MCF 10A (cell line): Measurements from ENCODE around the gene CAPN15. TPM values are rescaled to one million over a fixed set of nuclear protein-coding genes. Genes with fewer than 3 reads are reported as not detected.

Experiments
- BruUV-seq: library from RNA; stranded (reverse); fragments of 400-500 nt; replicated peaks from 2 replicates; lab custom pipeline; 2021; lab: Mats Ljungman, UMichigan
- CTCF ChIA-PET: fragments of 300-600 bp; sonication (Branson Sonifier 250); formaldehyde crosslinking; extraction: SDS; loops from one replicate; lab custom pipeline; 2021; ENCODE audit warnings: antibody characterized with exemption, inconsistent platforms; lab: Yijun Ruan, JAX
- POLR2A ChIA-PET: fragments of 300-600, 350-650 bp; sonication (Branson Sonifier 250); formaldehyde crosslinking; extraction: SDS; loops from one replicate; lab custom pipeline; 2020; ENCODE audit warnings: antibody characterized with exemption, inconsistent platforms; lab: Yijun Ruan, JAX
- DNase-seq: peaks from one replicate; pipeline ENCODE4 v3.0.0-alpha.2; 2018; ENCODE audit not compliant: unreplicated experiment
- H3K27ac Mint-ChIP-seq: one replicate; pipeline ENCODE4 v1.8.0; 2022; ENCODE audit warnings: mild to moderate bottlenecking, low read depth, mixed read lengths; ENCODE audit not compliant: unreplicated experiment
- H3K27me3 Mint-ChIP-seq: one replicate; pipeline ENCODE4 v1.8.0; 2022; ENCODE audit warnings: mixed read lengths; ENCODE audit not compliant: insufficient read depth, unreplicated experiment
- H3K36me3 Mint-ChIP-seq: one replicate; pipeline ENCODE4 v1.8.0; 2022; ENCODE audit warnings: mild to moderate bottlenecking, moderate library complexity, mixed read lengths; ENCODE audit not compliant: insufficient read depth, unreplicated experiment
- H3K4me1 Mint-ChIP-seq: one replicate; pipeline ENCODE4 v1.8.0; 2022; ENCODE audit warnings: mixed read lengths; ENCODE audit not compliant: insufficient read depth, unreplicated experiment
- H3K4me3 Mint-ChIP-seq: one replicate; pipeline ENCODE4 v1.8.0; 2022; ENCODE audit warnings: mild to moderate bottlenecking, moderate library complexity, mixed read lengths; ENCODE audit not compliant: unreplicated experiment
- H3K9me3 Mint-ChIP-seq: one replicate; pipeline ENCODE4 v1.8.0; 2022; ENCODE audit warnings: mixed read lengths; ENCODE audit not compliant: unreplicated experiment
- CTCF ChIP-seq: fragments of 200-600 bp; IDR thresholded peaks from one replicate; pipeline ENCODE4 v1.8.0; 2022; ENCODE audit warnings: antibody characterized with exemption, mild to moderate bottlenecking; ENCODE audit not compliant: unreplicated experiment
- intact Hi-C: fragments of 100-400 bp; cut with micrococcal nuclease; formaldehyde crosslinking; loops from 2 replicates; pipeline ENCODE4 v1.14.1; 2022
- total RNA-seq: library from RNA; stranded (reverse); gene quantifications from 2 replicates; pipeline ENCODE4 v1.2.3, GENCODE V29; 2022

CAPN15 gene
- total RNA-seq, 1 experiment from 2014 or later: 81.1 TPM

GRCh38 chr16:515175-515938 lies 12.2 kb upstream of the CAPN15 start:
- no TSS peak for BruUV-seq
- no peak for DNase-seq
- no peaks in the 10 kb centered on the region for H3K4me1 Mint-ChIP-seq
- no peaks in the 10 kb centered on the region for H3K27me3 Mint-ChIP-seq
- intact Hi-C loops: no loop called here
- no peak for TF ChIP-seq CTCF
- H3K27ac Mint-ChIP-seq: no peak overlapping the region
- CTCF ChIA-PET: interaction anchor here (0.6 kb wide), 1 partner anchor 84 kb away, joined by 4 read pairs; no protein-coding TSS in a partner anchor
- no peak overlapping the region for H3K4me3 Mint-ChIP-seq
- peaks cover 24% of the 10 kb centered on the region for H3K36me3 Mint-ChIP-seq
- POLR2A ChIA-PET: interaction anchor here (0.6 to 1.1 kb wide), 2 partner anchors 11 to 64 kb away, joined by 3 to 5 read pairs; no protein-coding TSS in a partner anchor
- H3K9me3 Mint-ChIP-seq: no peaks in the 10 kb centered on the region

GRCh38 chr16:515939-516226 lies 11.6 kb upstream of the CAPN15 start:
- Mint-ChIP-seq H3K4me1 (no peaks in the 10 kb centered on the region), H3K9me3 (no peaks in the 10 kb centered on the region), H3K36me3 (peaks cover 30% of the 10 kb centered on the region), H3K27ac (no peak overlapping the region), H3K27me3 (no peaks in the 10 kb centered on the region), H3K4me3 (no peak overlapping the region)
- TF ChIP-seq CTCF: no peak
- intact Hi-C loops: no loop called here
- no peak for DNase-seq
- ChIA-PET CTCF (no interaction called here), POLR2A (no interaction called here)
- BruUV-seq: no TSS peak

GRCh38 chr16:516301-516700 lies 11.2 kb upstream of the CAPN15 start:
- no peak for TF ChIP-seq CTCF
- H3K36me3 Mint-ChIP-seq: peaks cover 34% of the 10 kb centered on the region
- no peaks in the 10 kb centered on the region for H3K4me1 Mint-ChIP-seq
- intact Hi-C loops: no loop called here
- no peaks in the 10 kb centered on the region for H3K27me3 Mint-ChIP-seq
- BruUV-seq: no TSS peak
- CTCF ChIA-PET: no interaction called here
- POLR2A ChIA-PET: interaction anchor here (1.0 kb wide), 1 partner anchor 11 kb away, joined by 5 read pairs; the partner anchor contains the start of gene CAPN15
- no peak overlapping the region for H3K27ac Mint-ChIP-seq
- no peak for DNase-seq
- no peak overlapping the region for H3K4me3 Mint-ChIP-seq
- H3K9me3 Mint-ChIP-seq: no peaks in the 10 kb centered on the region

- Mint-ChIP-seq H3K4me1 (no peaks in the 10 kb centered on the region), H3K27ac (no peak overlapping the region), H3K36me3 (peaks cover 41% of the 10 kb centered on the region), H3K27me3 (no peaks in the 10 kb centered on the region), H3K9me3 (no peaks in the 10 kb centered on the region), H3K4me3 (no peak overlapping the region)
- TF ChIP-seq CTCF: no peak
- DNase-seq: no peak
- intact Hi-C loops: no loop called here
- ChIA-PET POLR2A (interaction anchor here (1.0 kb wide), 1 partner anchor 9 kb away, joined by 4 read pairs; the partner anchor contains the start of gene CAPN15), CTCF (interaction anchor here (0.7 kb wide), 1 partner anchor 32 kb away, joined by 3 read pairs; no protein-coding TSS in a partner anchor)
- BruUV-seq: no TSS peak
Observed at GRCh38 chr16:518858-519257, 8.7 kb upstream of the CAPN15 start.
